Hematopoietic multipotent progenitor cell treated with erythropoietin and hydrocortisone succinate and interleukin-3 and kit ligand, for 4 days (in vitro differentiated cells): ENCODE measurements around the gene ABCA2.
"Not testable (repeated sequence)": the region's sequence is repeated elsewhere in the genome, so short reads cannot be mapped to it uniquely, and the experiment has no call there.

Experiments
- DNase-seq: peaks from one replicate; pipeline ENCODE4 v3.0.0-alpha.2; 2015

ABCA2 gene

GRCh38 chr9:137044502-137045177 lies 16.6 kb upstream of the ABCA2 start:
- DNase-seq = no peak

- no peak for DNase-seq
Measured at GRCh38 chr9:137044037-137044436, 16.0 kb upstream of the ABCA2 start.

GRCh38 chr9:137042751-137043727 lies 15.0 kb upstream of the ABCA2 start:
- no peak for DNase-seq

GRCh38 chr9:137041124-137041523 lies 13.1 kb upstream of the ABCA2 start:
- DNase-seq = no peak

GRCh38 chr9:137040568-137040967 lies 12.5 kb upstream of the ABCA2 start:
- DNase-seq = no peak

- DNase-seq = no peak
Measured at GRCh38 chr9:137039611-137040366, 11.8 kb upstream of the ABCA2 start.

- DNase-seq = no peak
Measured at GRCh38 chr9:137038916-137039315, 10.9 kb upstream of the ABCA2 start.

GRCh38 chr9:137037483-137037882 lies 9.4 kb upstream of the ABCA2 start:
- no peak for DNase-seq

GRCh38 chr9:137037035-137037434 lies 9.0 kb upstream of the ABCA2 start:
- no peak for DNase-seq

- DNase-seq = no peak
Measured at GRCh38 chr9:137035937-137036336, 7.9 kb upstream of the ABCA2 start.

- no peak for DNase-seq
Measured at GRCh38 chr9:137035507-137035834, 7.4 kb upstream of the ABCA2 start.

- peak; percentile 95 for DNase-seq
Measured at GRCh38 chr9:137034709-137035506, 6.9 kb upstream of the ABCA2 start.

- DNase-seq = peak; percentile 78
Measured at GRCh38 chr9:137034039-137034708, 6.1 kb upstream of the ABCA2 start.

- DNase-seq = not testable (repeated sequence)
Measured at GRCh38 chr9:137033481-137033880, 5.4 kb upstream of the ABCA2 start.

GRCh38 chr9:137032858-137033257 lies 4.8 kb upstream of the ABCA2 start:
- peak; percentile 86 for DNase-seq

GRCh38 chr9:137031904-137032640 lies 4.0 kb upstream of the ABCA2 start, which contains the start of gene FUT7:
Gene FUT7, minus strand, starts transcription at chr9:137032088. Its CDS starts 97 bp downstream, at chr9:137031991.
- peak; percentile 77 for DNase-seq

- DNase-seq = peak; percentile 93
Measured at GRCh38 chr9:137030538-137031527, 2.8 kb upstream of the ABCA2 start.

GRCh38 chr9:137030006-137030405 lies 2.0 kb upstream of the ABCA2 start:
- peak; percentile 71 for DNase-seq

GRCh38 chr9:137029058-137029936 lies 1.3 kb upstream of the ABCA2 start:
- DNase-seq = peak; percentile 87
